Activated CD8-positive, alpha-beta memory T cell treated with anti-CD3 and anti-CD28 coated beads for 1 hour (primary cell): Measurements from ENCODE around the gene SESTD1.

ENCODE experiments used
- DNase-seq, 2 donors: peaks; one replicate each; pipeline ENCODE4 v3.0.0-alpha.2; 2020; ENCODE audit warnings: low read depth in 1 of 2; ENCODE audit errors: extremely low read depth in 1 of 2

Gene SESTD1

GRCh38 chr2:179264368-179265081, at the start of gene SESTD1:
Gene SESTD1 (minus strand): TSS chr2:179264832. CDS start chr2:179191841, 72,991 bp downstream.
- peak in 1 of 2 donors; percentile 39 for DNase-seq

- no peak for DNase-seq
These were observed 48.4 kb upstream of the SESTD1 start for GRCh38 chr2:179313057-179313456.

GRCh38 chr2:179311101-179311500, 46.5 kb upstream of the SESTD1 start:
- DNase-seq = no peak

- DNase-seq = no peak
These were observed 43.2 kb upstream of the SESTD1 start for GRCh38 chr2:179307616-179308371.

GRCh38 chr2:179305125-179305524, 40.5 kb upstream of the SESTD1 start:
- no peak for DNase-seq

- DNase-seq = no peak
These were observed 39.8 kb upstream of the SESTD1 start for GRCh38 chr2:179304424-179304823.

- no peak for DNase-seq
These were observed 38.3 kb upstream of the SESTD1 start for GRCh38 chr2:179302764-179303571.

GRCh38 chr2:179302149-179302548, 37.5 kb upstream of the SESTD1 start:
- DNase-seq = no peak

GRCh38 chr2:179298666-179299065, 34.0 kb upstream of the SESTD1 start:
- DNase-seq = no peak

GRCh38 chr2:179297927-179298326, 33.3 kb upstream of the SESTD1 start:
- DNase-seq = no peak

GRCh38 chr2:179290329-179290728, 25.7 kb upstream of the SESTD1 start:
- no peak for DNase-seq

- DNase-seq = no peak
These were observed 20.4 kb upstream of the SESTD1 start for GRCh38 chr2:179285060-179285459.

- DNase-seq = no peak
These were observed 13.0 kb upstream of the SESTD1 start for GRCh38 chr2:179277429-179278196.

GRCh38 chr2:179275253-179276012, 10.8 kb upstream of the SESTD1 start:
- DNase-seq = no peak

- DNase-seq = no peak
These were observed 10.1 kb upstream of the SESTD1 start for GRCh38 chr2:179274749-179275148.

- no peak for DNase-seq
These were observed 8.9 kb upstream of the SESTD1 start for GRCh38 chr2:179273461-179273962.

GRCh38 chr2:179272406-179273192, 8.0 kb upstream of the SESTD1 start:
- DNase-seq = no peak

- DNase-seq = no peak
These were observed 6.1 kb upstream of the SESTD1 start for GRCh38 chr2:179270689-179271088.
